Mesothelial cell of epicardium (in vitro differentiated cells): ENCODE measurements around the gene VWA3A. TPM values are rescaled to one million over a fixed set of nuclear protein-coding genes. Genes with fewer than 3 reads are reported as not detected.
A peak's percentile ranks its signal among the peaks of the same experiment; 100 is the strongest.
"Not testable (repeated sequence)": the region's sequence is repeated elsewhere in the genome, so short reads cannot be mapped to it uniquely, and the experiment has no call there.

ENCODE experiments used
- DNase-seq, 2 experiments: peaks; one replicate each; pipeline ENCODE4 v3.0.0; 2021; ENCODE audit warnings: low spot score in 2 of 2; ENCODE audit not compliant: unreplicated experiment in 2 of 2
- H3K27ac Mint-ChIP-seq: 2 replicates; pipeline ENCODE4 v1.8.0; 2021; ENCODE audit warnings: mixed read lengths
- H3K27me3 Mint-ChIP-seq: 2 replicates; pipeline ENCODE4 v1.8.0; 2021; ENCODE audit warnings: low read depth, mixed read lengths
- H3K36me3 Mint-ChIP-seq: 2 replicates; pipeline ENCODE4 v1.8.0; 2021; ENCODE audit warnings: mixed read lengths
- H3K4me1 Mint-ChIP-seq: 2 replicates; pipeline ENCODE4 v1.8.0; 2021; ENCODE audit warnings: mixed read lengths
- H3K4me3 Mint-ChIP-seq: 2 replicates; pipeline ENCODE4 v1.8.0; 2021; ENCODE audit warnings: mild to moderate bottlenecking, moderate library complexity, mixed read lengths
- H3K9me3 Mint-ChIP-seq: 2 replicates; pipeline ENCODE4 v1.8.0; 2021; ENCODE audit warnings: mixed read lengths
- total RNA-seq: library from RNA; stranded (reverse); gene quantifications from 3 replicates; pipeline ENCODE4 v1.2.1, GENCODE V29; 2021
- TF ChIP-seq, protein P1 (sequence below): fragments of 200-600 bp; sonication (generic); IDR thresholded peaks from one replicate; pipeline ENCODE4 v1.5.0; 2021; ENCODE audit warnings: antibody characterized with exemption; ENCODE audit not compliant: unreplicated experiment

The VWA3A gene
- 0.18 to 0.54 TPM (median 0.35 TPM) in 3 replicates for total RNA-seq

DNA sequence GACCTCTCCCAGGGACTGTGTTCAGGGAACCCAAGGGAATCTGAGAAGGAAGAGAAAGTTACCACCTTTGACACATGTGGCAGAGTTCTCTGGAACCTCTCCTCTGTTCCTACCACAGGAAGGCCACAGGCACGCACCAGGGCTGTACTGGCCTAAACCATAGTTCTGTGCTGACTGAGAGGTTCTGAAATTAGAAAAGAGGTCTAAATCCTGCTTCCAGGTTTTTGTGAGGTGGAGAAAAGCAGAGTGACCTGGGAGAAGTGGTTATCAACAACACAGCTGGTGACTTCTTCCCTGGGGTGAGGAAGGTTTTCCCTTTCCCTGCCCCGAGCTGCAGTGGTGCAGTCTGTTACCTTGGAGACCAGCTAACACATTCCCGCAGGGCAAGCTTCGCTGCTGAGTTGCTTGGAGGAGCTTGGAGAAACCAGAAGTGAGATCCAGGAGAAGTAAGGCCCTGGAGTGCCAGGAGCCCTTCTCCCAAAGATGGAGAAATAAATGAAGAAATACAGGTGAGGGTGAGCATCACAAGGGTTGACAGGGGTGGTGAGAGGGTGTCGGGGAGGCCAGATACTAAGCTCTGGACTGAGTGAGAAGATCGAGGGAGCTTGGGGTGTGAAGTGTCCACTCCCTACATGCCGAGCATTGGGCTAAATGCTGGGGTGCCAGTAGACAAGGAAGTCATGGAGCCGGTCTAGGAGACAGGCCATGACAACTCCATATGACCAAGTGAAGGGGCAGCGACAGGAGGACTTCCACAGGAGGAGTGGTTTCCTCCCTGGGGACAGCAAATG is at the start of gene VWA3A:
VWA3A (plus strand) TSS at position 399 of the 791 bp plus-strand sequence; CDS start at position 496, 97 bp downstream.
- no peaks in the 10 kb centered on the region for H3K36me3 Mint-ChIP-seq
- peaks cover 18% of the 10 kb centered on the region for H3K27me3 Mint-ChIP-seq
- TF ChIP-seq, protein P1, sequence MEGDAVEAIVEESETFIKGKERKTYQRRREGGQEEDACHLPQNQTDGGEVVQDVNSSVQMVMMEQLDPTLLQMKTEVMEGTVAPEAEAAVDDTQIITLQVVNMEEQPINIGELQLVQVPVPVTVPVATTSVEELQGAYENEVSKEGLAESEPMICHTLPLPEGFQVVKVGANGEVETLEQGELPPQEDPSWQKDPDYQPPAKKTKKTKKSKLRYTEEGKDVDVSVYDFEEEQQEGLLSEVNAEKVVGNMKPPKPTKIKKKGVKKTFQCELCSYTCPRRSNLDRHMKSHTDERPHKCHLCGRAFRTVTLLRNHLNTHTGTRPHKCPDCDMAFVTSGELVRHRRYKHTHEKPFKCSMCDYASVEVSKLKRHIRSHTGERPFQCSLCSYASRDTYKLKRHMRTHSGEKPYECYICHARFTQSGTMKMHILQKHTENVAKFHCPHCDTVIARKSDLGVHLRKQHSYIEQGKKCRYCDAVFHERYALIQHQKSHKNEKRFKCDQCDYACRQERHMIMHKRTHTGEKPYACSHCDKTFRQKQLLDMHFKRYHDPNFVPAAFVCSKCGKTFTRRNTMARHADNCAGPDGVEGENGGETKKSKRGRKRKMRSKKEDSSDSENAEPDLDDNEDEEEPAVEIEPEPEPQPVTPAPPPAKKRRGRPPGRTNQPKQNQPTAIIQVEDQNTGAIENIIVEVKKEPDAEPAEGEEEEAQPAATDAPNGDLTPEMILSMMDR = no peak
- H3K4me1 Mint-ChIP-seq = peaks cover 15% of the 10 kb centered on the region
- H3K27ac Mint-ChIP-seq = no peak within 1 kb of the TSS
- peak within 1 kb of the TSS; percentile 18 for H3K4me3 Mint-ChIP-seq
- no peaks in the 10 kb centered on the region for H3K9me3 Mint-ChIP-seq
- peak in 1 of 2 experiments; percentile 59 for DNase-seq

DNA sequence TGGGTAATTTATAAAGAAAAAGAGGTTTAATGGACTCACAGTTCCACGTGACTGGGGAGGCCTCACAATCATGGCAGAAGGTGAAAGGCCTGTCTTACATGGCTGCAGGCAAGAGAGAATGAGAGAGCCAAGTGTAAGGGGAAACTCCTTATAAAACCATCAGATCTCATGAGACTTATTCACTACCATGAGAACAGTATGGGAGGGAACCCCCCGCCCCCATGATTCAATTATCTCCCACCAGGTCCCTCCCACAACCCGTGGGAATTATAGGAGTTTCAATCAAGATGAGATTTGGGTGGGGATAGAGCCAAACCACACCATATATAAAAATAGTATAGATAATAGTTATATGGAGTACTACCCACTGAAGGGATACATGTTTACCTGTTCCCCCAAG is 48.5 kb upstream of the VWA3A start:
- not testable (repeated sequence) for H3K27ac Mint-ChIP-seq, H3K4me1 Mint-ChIP-seq

GRCh38 chr16:22045888-22046287 is 46.5 kb upstream of the VWA3A start:
- not testable (repeated sequence) for H3K36me3 Mint-ChIP-seq, H3K4me1 Mint-ChIP-seq, DNase-seq, H3K4me3 Mint-ChIP-seq, H3K27ac Mint-ChIP-seq, H3K27me3 Mint-ChIP-seq, H3K9me3 Mint-ChIP-seq

More for the DNA sequence above, 48.5 kb upstream of the VWA3A start:
- not testable (repeated sequence) for H3K4me3 Mint-ChIP-seq, DNase-seq, H3K9me3 Mint-ChIP-seq, H3K27me3 Mint-ChIP-seq, H3K36me3 Mint-ChIP-seq

DNA sequence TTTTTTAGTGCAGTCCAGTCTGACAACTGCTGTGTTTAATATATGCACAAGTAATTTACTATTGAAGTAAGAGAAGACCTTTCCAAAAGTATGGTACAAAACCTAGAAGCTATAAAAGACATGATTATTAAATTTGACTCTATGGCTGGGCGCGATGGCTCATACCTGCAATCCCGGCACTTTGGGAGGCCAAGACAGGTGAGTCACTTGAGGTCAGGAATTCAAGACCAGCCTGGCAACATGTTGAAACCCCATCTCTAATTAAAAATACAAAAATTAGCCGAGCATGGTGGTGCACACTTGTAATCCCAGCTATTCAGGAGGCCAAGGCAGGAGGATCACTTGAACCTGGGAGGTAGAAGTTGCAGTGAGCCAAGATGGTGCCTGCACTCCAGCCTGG is 41.4 kb upstream of the VWA3A start:
- H3K27me3 Mint-ChIP-seq = no peaks in the 10 kb centered on the region
- no peak for DNase-seq
- TF ChIP-seq, protein P1 = no peak
- H3K9me3 Mint-ChIP-seq = peaks cover 4% of the 10 kb centered on the region
- no peaks in the 10 kb centered on the region for H3K4me1 Mint-ChIP-seq
- no peaks in the 10 kb centered on the region for H3K36me3 Mint-ChIP-seq
- no peak overlapping the region for H3K27ac Mint-ChIP-seq
- no peak overlapping the region for H3K4me3 Mint-ChIP-seq

GRCh38 chr16:22052980-22053379 is 39.4 kb upstream of the VWA3A start:
- H3K36me3 Mint-ChIP-seq = peaks cover 3% of the 10 kb centered on the region
- no peak overlapping the region for H3K4me3 Mint-ChIP-seq
- no peaks in the 10 kb centered on the region for H3K27me3 Mint-ChIP-seq
- TF ChIP-seq, protein P1 = no peak
- H3K9me3 Mint-ChIP-seq = peaks cover 4% of the 10 kb centered on the region
- H3K4me1 Mint-ChIP-seq = no peaks in the 10 kb centered on the region
- no peak for DNase-seq
- no peak overlapping the region for H3K27ac Mint-ChIP-seq

GRCh38 chr16:22053921-22054341 is 38.4 kb upstream of the VWA3A start:
- peaks cover 4% of the 10 kb centered on the region for H3K9me3 Mint-ChIP-seq
- TF ChIP-seq, protein P1 = no peak
- no peak overlapping the region for H3K27ac Mint-ChIP-seq
- peaks cover 3% of the 10 kb centered on the region for H3K36me3 Mint-ChIP-seq
- H3K4me1 Mint-ChIP-seq = no peaks in the 10 kb centered on the region
- H3K27me3 Mint-ChIP-seq = no peaks in the 10 kb centered on the region
- no peak for DNase-seq
- H3K4me3 Mint-ChIP-seq = no peak overlapping the region
